Endothelial cell (in vitro differentiated cells): ENCODE data around the gene PLSCR5. TPM values are rescaled to one million over a fixed set of nuclear protein-coding genes. Genes with fewer than 3 reads are reported as not detected.

Experiments used
- DNase-seq: peaks from one replicate; pipeline ENCODE4 v3.0.0; 2021; ENCODE audit warnings: low spot score
- H3K27ac Mint-ChIP-seq: one replicate; pipeline ENCODE4 v1.8.0; 2021; ENCODE audit warnings: mixed read lengths, inconsistent platforms; ENCODE audit not compliant: unreplicated experiment
- H3K27me3 Mint-ChIP-seq: one replicate; pipeline ENCODE4 v1.8.0; 2021; ENCODE audit warnings: mild to moderate bottlenecking, moderate library complexity, mixed read lengths, inconsistent platforms; ENCODE audit not compliant: unreplicated experiment
- H3K36me3 Mint-ChIP-seq: one replicate; pipeline ENCODE4 v1.8.0; 2021; ENCODE audit warnings: mild to moderate bottlenecking, low read depth, mixed read lengths, inconsistent platforms; ENCODE audit not compliant: unreplicated experiment
- H3K4me1 Mint-ChIP-seq: one replicate; pipeline ENCODE4 v1.8.0; 2021; ENCODE audit warnings: mild to moderate bottlenecking, mixed read lengths, inconsistent platforms; ENCODE audit not compliant: unreplicated experiment
- H3K4me3 Mint-ChIP-seq: one replicate; pipeline ENCODE4 v1.8.0; 2021; ENCODE audit warnings: mild to moderate bottlenecking, mixed read lengths, inconsistent platforms; ENCODE audit not compliant: unreplicated experiment
- H3K9me3 Mint-ChIP-seq: one replicate; pipeline ENCODE4 v1.8.0; 2021; ENCODE audit warnings: mixed read lengths, inconsistent platforms; ENCODE audit not compliant: unreplicated experiment
- total RNA-seq: library from RNA; stranded (reverse); fragmentation: NEBNext Ultra II Directional; extraction: Animal tissue kit (Norgen Biotek cat#: 25700); gene quantifications from one replicate; pipeline ENCODE4 v1.2.1, GENCODE V29; 2021; ENCODE audit not compliant: unreplicated experiment
- TF ChIP-seq, protein P1 (sequence below): fragments of 200-600 bp; sonication (generic); IDR thresholded peaks from one replicate; pipeline ENCODE4 v1.5.0; 2021; ENCODE audit warnings: antibody characterized with exemption; ENCODE audit not compliant: unreplicated experiment

The PLSCR5 gene
- total RNA-seq, 1 donor from 2014 or later: not detected

DNA sequence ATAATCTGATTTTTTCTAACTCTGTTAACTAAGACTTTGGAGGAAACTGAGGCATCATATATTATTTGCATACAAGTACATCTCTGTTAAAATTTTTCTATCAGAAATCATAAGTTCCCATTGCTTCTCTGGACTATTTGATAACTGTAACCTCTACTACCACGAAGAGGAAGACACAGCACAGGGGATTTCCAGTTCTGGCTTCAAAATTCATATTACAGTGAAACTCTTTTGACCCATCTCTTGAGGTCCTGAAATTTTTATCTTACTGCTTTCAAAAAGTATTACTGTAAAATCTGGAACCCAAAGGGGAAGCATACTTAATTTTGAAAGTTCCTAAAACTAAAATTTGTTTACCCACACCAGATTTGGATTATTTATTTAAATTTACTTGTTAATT lies 64.9 kb downstream of the PLSCR5 start:
- Mint-ChIP-seq H3K4me1 (peaks cover 28% of the 10 kb centered on the region), H3K4me3 (no peak overlapping the region), H3K27me3 (no peaks in the 10 kb centered on the region)

DNA sequence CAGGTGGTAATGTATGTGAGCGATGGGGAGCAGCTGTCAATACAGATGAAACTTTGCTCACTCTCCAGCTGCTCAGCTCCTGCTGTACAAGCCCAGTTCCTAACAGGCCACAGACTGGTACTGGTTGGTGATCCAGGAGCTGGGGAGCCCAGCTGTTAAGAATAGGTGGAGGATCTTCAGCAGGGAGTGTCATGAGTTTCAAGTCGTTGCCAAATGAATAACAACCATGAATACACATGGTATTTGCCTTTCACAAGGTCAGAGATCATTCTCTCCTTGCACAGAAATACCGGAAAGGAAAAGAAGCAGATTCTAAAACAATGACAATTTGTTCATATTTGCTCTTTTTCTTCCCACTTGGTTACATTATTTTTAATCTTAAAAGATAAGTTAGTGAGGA lies 65.8 kb downstream of the PLSCR5 start:
- Mint-ChIP-seq H3K4me1 (peaks cover 29% of the 10 kb centered on the region), H3K27me3 (no peaks in the 10 kb centered on the region), H3K9me3 (no peaks in the 10 kb centered on the region), H3K36me3 (peaks cover 21% of the 10 kb centered on the region), H3K4me3 (no peak overlapping the region), H3K27ac (no peak overlapping the region)
- DNase-seq: no peak
- TF ChIP-seq, protein P1, sequence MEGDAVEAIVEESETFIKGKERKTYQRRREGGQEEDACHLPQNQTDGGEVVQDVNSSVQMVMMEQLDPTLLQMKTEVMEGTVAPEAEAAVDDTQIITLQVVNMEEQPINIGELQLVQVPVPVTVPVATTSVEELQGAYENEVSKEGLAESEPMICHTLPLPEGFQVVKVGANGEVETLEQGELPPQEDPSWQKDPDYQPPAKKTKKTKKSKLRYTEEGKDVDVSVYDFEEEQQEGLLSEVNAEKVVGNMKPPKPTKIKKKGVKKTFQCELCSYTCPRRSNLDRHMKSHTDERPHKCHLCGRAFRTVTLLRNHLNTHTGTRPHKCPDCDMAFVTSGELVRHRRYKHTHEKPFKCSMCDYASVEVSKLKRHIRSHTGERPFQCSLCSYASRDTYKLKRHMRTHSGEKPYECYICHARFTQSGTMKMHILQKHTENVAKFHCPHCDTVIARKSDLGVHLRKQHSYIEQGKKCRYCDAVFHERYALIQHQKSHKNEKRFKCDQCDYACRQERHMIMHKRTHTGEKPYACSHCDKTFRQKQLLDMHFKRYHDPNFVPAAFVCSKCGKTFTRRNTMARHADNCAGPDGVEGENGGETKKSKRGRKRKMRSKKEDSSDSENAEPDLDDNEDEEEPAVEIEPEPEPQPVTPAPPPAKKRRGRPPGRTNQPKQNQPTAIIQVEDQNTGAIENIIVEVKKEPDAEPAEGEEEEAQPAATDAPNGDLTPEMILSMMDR: no peak

More for the DNA sequence above, 64.9 kb downstream of the PLSCR5 start:
- peaks cover 21% of the 10 kb centered on the region for H3K36me3 Mint-ChIP-seq
- no peak for DNase-seq
- no peaks in the 10 kb centered on the region for H3K9me3 Mint-ChIP-seq
- TF ChIP-seq, protein P1: no peak
- no peak overlapping the region for H3K27ac Mint-ChIP-seq

DNA sequence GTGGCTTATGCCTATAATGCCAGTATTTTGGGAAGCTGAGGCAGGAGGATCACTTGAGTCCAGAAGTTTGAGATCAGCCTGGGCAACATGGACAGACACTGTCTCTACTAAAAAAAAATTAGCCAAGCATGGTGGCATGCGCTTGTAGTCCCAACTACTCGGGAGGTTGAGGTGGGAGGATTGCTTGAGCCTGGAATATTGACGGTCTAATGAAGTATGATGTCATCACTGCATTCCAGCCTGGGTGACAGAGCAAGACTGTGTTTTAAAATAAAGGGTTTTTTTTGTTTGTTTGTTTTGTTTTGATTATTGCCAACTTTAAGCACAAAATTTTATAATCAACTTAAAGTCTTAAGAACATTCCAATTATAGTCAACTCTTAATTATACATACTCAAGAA lies 67.5 kb downstream of the PLSCR5 start:
- no peak overlapping the region for H3K27ac Mint-ChIP-seq
- no peaks in the 10 kb centered on the region for H3K9me3 Mint-ChIP-seq
- no peak for DNase-seq
- no peak overlapping the region for H3K4me3 Mint-ChIP-seq
- no peaks in the 10 kb centered on the region for H3K27me3 Mint-ChIP-seq
- H3K4me1 Mint-ChIP-seq: peaks cover 25% of the 10 kb centered on the region
- TF ChIP-seq, protein P1: no peak
- peaks cover 18% of the 10 kb centered on the region for H3K36me3 Mint-ChIP-seq

DNA sequence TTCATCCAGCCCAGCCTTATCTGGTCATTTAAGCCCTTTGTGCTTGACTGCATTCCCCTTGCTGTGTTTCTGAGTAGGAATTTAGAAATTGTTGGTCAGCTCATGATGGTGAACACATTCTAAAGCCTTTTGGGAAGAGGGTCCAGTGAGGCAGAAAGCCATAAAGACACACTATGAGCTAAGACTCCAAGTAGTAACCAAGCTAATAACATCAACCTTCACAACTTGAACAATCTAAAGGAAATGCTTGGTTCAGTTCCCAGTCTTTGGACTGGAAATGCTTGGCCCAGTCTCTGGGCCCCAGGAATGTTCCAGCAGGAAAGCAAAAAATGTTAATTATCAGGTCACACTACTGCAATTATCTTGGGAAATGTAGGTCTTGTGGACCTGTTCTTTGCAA lies 68.5 kb downstream of the PLSCR5 start:
- H3K9me3 Mint-ChIP-seq: no peaks in the 10 kb centered on the region
- no peaks in the 10 kb centered on the region for H3K27me3 Mint-ChIP-seq
- TF ChIP-seq, protein P1: no peak
- DNase-seq: no peak
- H3K4me3 Mint-ChIP-seq: no peak overlapping the region
- H3K4me1 Mint-ChIP-seq: peaks cover 17% of the 10 kb centered on the region
- no peak overlapping the region for H3K27ac Mint-ChIP-seq
- peaks cover 18% of the 10 kb centered on the region for H3K36me3 Mint-ChIP-seq

Other genes with a start within 250 kb of the PLSCR5 start
- not detected for gene PLSCR2, start 135.8 kb downstream of the PLSCR5 start, total RNA-seq
- gene PLSCR1, start 60.7 kb downstream of the PLSCR5 start, total RNA-seq: 77.1 TPM